K562 (cell line): ENCODE results near the gene UNC5B. TPM values are rescaled to one million over a fixed set of nuclear protein-coding genes. Genes with fewer than 3 reads are reported as not detected.
A peak's percentile ranks its signal among the peaks of the same experiment; 100 is the strongest.

ENCODE experiments used
- ATAC-seq: fragments of 200-7000 bp; cut with Tn5 transposase; 3 replicates; pipeline ENCODE4 v1.9.1; 2020; ENCODE audit warnings: moderate library complexity
- BruUV-seq: library from RNA; stranded (reverse); fragments of 400-500 nt; replicated peaks from 2 replicates; lab custom pipeline; 2021; lab: Mats Ljungman, UMichigan
- CTCF ChIA-PET: fragments of 300-600 bp; formaldehyde crosslinking; extraction: SDS; loops from one replicate; lab custom pipeline; 2021; ENCODE audit warnings: low intra/inter-chr PET ratio; lab: Yijun Ruan, JAX
- POLR2A ChIA-PET: fragments of 300-600, 350-650 bp; sonication (Branson Sonifier 250); formaldehyde crosslinking; extraction: SDS; loops from one replicate; lab custom pipeline; 2021; ENCODE audit warnings: antibody characterized with exemption, inconsistent platforms; lab: Yijun Ruan, JAX
- DNase-seq, 4 experiments: peaks; one replicate each; pipeline versions ENCODE4 v3.0.0 to v3.0.0-alpha.2; 2011 to 2018; ENCODE audit warnings: low spot score in 3 of 4, mixed read lengths in 3 of 4; ENCODE audit errors: extremely low read depth in 1 of 4
- FAIRE-seq: peaks from 2 replicates; lab custom pipeline; 2011; peaks lifted over from hg19 to GRCh38; lab: Jason Lieb, UNC
- H2AFZ ChIP-seq: 2 replicates; pipeline ENCODE4 v1.6.0; 2011; ENCODE audit warnings: low read depth, low read length, control low read depth, inconsistent platforms
- H3K27ac ChIP-seq: fragments of 200-600 bp; 3 replicates; pipeline ENCODE4 v1.8.0; 2011; ENCODE audit warnings: low read depth, mild to moderate bottlenecking, control low read depth, inconsistent platforms, low read length, moderate library complexity, mixed read lengths; ENCODE audit errors: extremely low read depth
- H3K27me3 ChIP-seq, 2 experiments: fragments of 300-600 bp in 1 of 2; 2 replicates in 1 of 2; 3 replicates in 1 of 2; pipeline versions ENCODE4 v1.6.0 to v1.8.0; 2011; ENCODE audit warnings: inconsistent platforms in 2 of 2, low read length in 2 of 2, mild to moderate bottlenecking in 1 of 2, mixed read lengths in 1 of 2, moderate library complexity in 1 of 2; ENCODE audit not compliant: control insufficient read depth in 2 of 2, insufficient read depth in 2 of 2
- H3K36me3 ChIP-seq: fragments of 300-600 bp; 3 replicates; pipeline ENCODE4 v1.8.0; 2011; ENCODE audit warnings: mild to moderate bottlenecking, low read length, inconsistent platforms; ENCODE audit not compliant: control insufficient read depth, insufficient read depth
- H3K4me1 ChIP-seq, 2 experiments: fragments of 200-600 bp in 1 of 2; replicated peaks in 1 of 2; 2 replicates in 1 of 2; 3 replicates in 1 of 2; pipeline versions ENCODE4 v1.5.1 to v1.8.0; 2011; ENCODE audit warnings: inconsistent platforms in 2 of 2, low read length in 2 of 2, mild to moderate bottlenecking in 1 of 2, mixed read lengths in 1 of 2, moderate library complexity in 1 of 2; ENCODE audit not compliant: control insufficient read depth in 2 of 2, insufficient read depth in 2 of 2
- H3K4me2 ChIP-seq: 2 replicates; pipeline ENCODE4 v1.6.1; 2011; ENCODE audit warnings: low read length, control low read depth, inconsistent platforms, mixed read lengths; ENCODE audit not compliant: insufficient read depth
- H3K4me3 ChIP-seq: fragments of 200-600 bp; sonication (generic), shearing (Covaris generic); 2 replicates; pipeline ENCODE4 v1.5.1; 2016; ENCODE audit warnings: control low read depth, inconsistent platforms
- H3K79me2 ChIP-seq: fragments of 200-600 bp; 3 replicates; pipeline ENCODE4 v1.8.0; 2011; ENCODE audit warnings: low read length, inconsistent platforms; ENCODE audit not compliant: control insufficient read depth, insufficient read depth
- H3K9ac ChIP-seq, 2 experiments: 2 replicates each; pipeline versions ENCODE4 v1.6.0 to v1.6.1; 2011; ENCODE audit warnings: low read depth in 2 of 2, low read length in 2 of 2, control low read depth in 1 of 2, inconsistent platforms in 1 of 2, mild to moderate bottlenecking in 1 of 2, mixed read lengths in 1 of 2; ENCODE audit not compliant: insufficient read depth in 1 of 2
- H3K9me1 ChIP-seq: one replicate; pipeline ENCODE4 v1.6.0; 2011; ENCODE audit warnings: inconsistent platforms, mild to moderate bottlenecking, low read length, moderate library complexity; ENCODE audit not compliant: control insufficient read depth, insufficient read depth
- H3K9me3 ChIP-seq: replicated peaks from 2 replicates; pipeline ENCODE4 v1.5.1; 2011; ENCODE audit warnings: low read depth, low read length, inconsistent platforms; ENCODE audit not compliant: control insufficient read depth, insufficient read depth
- H4K20me1 ChIP-seq: replicated peaks from 2 replicates; pipeline ENCODE4 v1.6.1; 2011; ENCODE audit warnings: low read length, inconsistent platforms, mixed read lengths; ENCODE audit not compliant: control insufficient read depth, insufficient read depth
- ARID2 ChIP-seq: fragments of 450-650 bp; IDR thresholded peaks from 2 replicates; pipeline ENCODE4 v1.6.1; 2017; ENCODE audit warnings: antibody characterized with exemption, mild to moderate bottlenecking
- BDP1 ChIP-seq: IDR thresholded peaks from 3 replicates; pipeline ENCODE4 v1.6.1; 2011; ENCODE audit not compliant: insufficient read length, insufficient read depth
- CBFA2T3 ChIP-seq: fragments of 450-650 bp; IDR thresholded peaks from 2 replicates; pipeline ENCODE4 v1.6.1; 2017
- CBX1 ChIP-seq: sonication (generic); IDR thresholded peaks from 2 replicates; pipeline ENCODE4 v1.6.1; 2016; ENCODE audit warnings: antibody characterized with exemption, low read depth, mild to moderate bottlenecking
- HNRNPK ChIP-seq: fragments of 200-400 bp; formaldehyde crosslinking; IDR thresholded peaks from one replicate; pipeline ENCODE4 v1.6.1; 2018; ENCODE audit warnings: mild to moderate bottlenecking, low read depth, low read length; ENCODE audit not compliant: poor library complexity, severe bottlenecking
- JUN ChIP-seq, 2 experiments: sonication (generic) in 1 of 2; formaldehyde crosslinking in 1 of 2; IDR thresholded peaks; 2 replicates each; pipeline versions ENCODE4 v1.6.1 to v1.8.0; 2012 to 2022; ENCODE audit warnings: borderline replicate concordance in 2 of 2, mild to moderate bottlenecking in 2 of 2, improper control_type of control experiment in 1 of 2, low read depth in 1 of 2, low read length in 1 of 2, missing genetic modification reagents in 1 of 2
- PCBP2 ChIP-seq: fragments of 200-400 bp; formaldehyde crosslinking; IDR thresholded peaks from 2 replicates; pipeline ENCODE4 v1.6.1; 2018; ENCODE audit warnings: low read length, low read depth, mild to moderate bottlenecking, moderate library complexity; ENCODE audit not compliant: poor library complexity, severe bottlenecking
- ZBTB7A ChIP-seq: IDR thresholded peaks from 2 replicates; pipeline ENCODE4 v1.6.1; 2011; ENCODE audit warnings: low read depth, mild to moderate bottlenecking, low read length, moderate library complexity, borderline replicate concordance; ENCODE audit not compliant: control insufficient read depth
- ZNF57 ChIP-seq: fragments of 450-650 bp; formaldehyde crosslinking; IDR thresholded peaks from 2 replicates; pipeline ENCODE4 v1.4.0; 2020; ENCODE audit warnings: mild to moderate bottlenecking, moderate library complexity
- WGBS: fragments of 100-300 bp; shearing (Covaris generic); methylation state at CpG from one replicate; pipeline ENCODE4 v1.1.6; 2016; ENCODE audit warnings: low coverage, mixed read lengths; ENCODE audit not compliant: insufficient coverage; ENCODE audit errors: missing lambda C conversion rate; 5-methylcytosine and 5-hydroxymethylcytosine counted together
- in situ Hi-C: fragments of 300-500 bp; cut with MboI; formaldehyde crosslinking; loops from 4 replicates; pipeline ENCODE4 v1.15.0; 2018; ENCODE audit warnings: inconsistent platforms, mixed read lengths
- intact Hi-C: fragments of 100-400 bp; cut with micrococcal nuclease; formaldehyde crosslinking; loops from 2 replicates; pipeline ENCODE4 v1.14.2; 2022
- polyA plus RNA-seq, 8 experiments: library from polyadenylated mRNA; depleted of rRNA in 4 of 8; stranded (reverse) in 5 of 8; unstranded in 3 of 8; fragments of >200 nt; fragmentation: Nextera tagmentation in 2 of 8; fragmentation: Illumina TruSeq in 1 of 8; extraction: Ambion mirVana in 2 of 8; extraction: Trizol in 1 of 8; gene quantifications; 2 replicates each; pipeline versions ENCODE4 v1.2.1 to v1.2.3, GENCODE V29; 2011 to 2014; ENCODE audit warnings: inconsistent platforms in 1 of 8, missing spikeins in 1 of 8
- total RNA-seq, 7 experiments: library from RNA; depleted of rRNA in 6 of 7; stranded (reverse); fragments of >200 nt in 6 of 7; fragmentation: Illumina TruSeq in 2 of 7; extraction: Trizol in 2 of 7; gene quantifications; 2 replicates each; pipeline versions ENCODE4 v1.2.1 to v1.2.3, GENCODE V29; 2011 to 2021; ENCODE audit warnings: low replicate concordance in 1 of 7
- TF ChIP-seq, protein P1 (sequence below): fragments of 250-450 bp; sonication (Bioruptor Pico); IDR thresholded peaks from 2 replicates; pipeline ENCODE4 v1.4.0; 2020; ENCODE audit warnings: mild to moderate bottlenecking, moderate library complexity, borderline replicate concordance
- TF ChIP-seq, protein P2 (sequence below), 2 experiments: fragments of 450-650 bp; IDR thresholded peaks; 2 replicates each; pipeline ENCODE4 v1.6.1; 2016

UNC5B gene
- total and polyA plus RNA-seq, 9 of the 15 experiments (the other 6 are each of a cell fraction or from before 2014, with no cell fraction given) = 0.10 to 8.4 (median 2.1) TPM

DNA sequence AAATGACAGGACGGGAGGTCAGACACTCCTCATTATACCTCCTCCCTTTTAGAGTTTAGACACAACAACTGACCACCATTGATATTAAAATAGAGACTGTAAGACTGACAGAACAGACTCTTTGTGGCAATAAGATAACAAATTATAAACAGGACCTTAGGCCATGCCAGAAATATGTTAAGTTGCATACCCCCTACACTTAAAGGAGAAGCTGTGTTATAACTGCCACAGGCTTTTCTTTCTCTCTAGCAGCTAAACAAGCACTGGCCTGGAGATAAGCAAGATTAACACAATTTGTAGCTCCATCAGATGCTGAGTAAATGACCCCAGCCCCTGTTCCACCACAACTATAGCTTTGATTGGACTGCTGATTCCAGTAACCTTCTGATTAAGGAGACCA, 10.5 kb upstream of the UNC5B start:
- BruUV-seq = no TSS peak

DNA sequence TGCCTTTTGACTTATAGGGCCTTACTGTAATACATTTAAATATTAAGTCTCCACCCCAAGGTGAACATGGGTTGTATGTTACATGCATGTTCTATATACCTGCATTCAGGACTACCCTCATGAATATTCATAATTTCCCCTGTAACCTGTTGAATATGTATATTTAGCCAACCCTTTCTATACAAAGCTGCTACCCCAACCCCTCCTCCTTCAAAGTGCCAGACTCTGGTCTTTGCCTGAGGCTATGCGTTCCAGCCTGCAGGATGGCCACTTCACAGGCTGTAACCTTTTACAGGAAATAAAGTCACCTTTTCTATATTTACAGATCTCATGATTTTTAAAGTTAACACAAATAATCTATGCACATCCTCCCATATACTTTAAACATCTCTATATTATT, 10.1 kb upstream of the UNC5B start:
- peaks cover 16 to 17% of the 10 kb centered on the region in 2 experiments; a peak in 3 of 5 replicates for H3K27me3 ChIP-seq
- H3K4me3 ChIP-seq = no peak overlapping the region
- H3K9ac ChIP-seq = no peak overlapping the region
- no peaks in the 10 kb centered on the region for H3K79me2 ChIP-seq
- BruUV-seq = no TSS peak
- ChIA-PET POLR2A (interaction anchor here (0.7 to 1.4 kb wide), 2 partner anchors 26 to 64 kb away, joined by 3 to 4 read pairs; no protein-coding TSS in a partner anchor), CTCF (no interaction called here)
- H4K20me1 ChIP-seq = no peaks in the 10 kb centered on the region
- in situ Hi-C loops (no loop called here), intact Hi-C loops (loop anchor here (10.0 kb wide), 1 partner anchor 658 kb away; no protein-coding TSS in a partner anchor)
- H2AFZ ChIP-seq = no peak overlapping the region
- DNase-seq (no peak), FAIRE-seq (no peak), ATAC-seq (no peak)
- H3K27ac ChIP-seq = no peak overlapping the region
- TF ChIP-seq, protein P1, sequence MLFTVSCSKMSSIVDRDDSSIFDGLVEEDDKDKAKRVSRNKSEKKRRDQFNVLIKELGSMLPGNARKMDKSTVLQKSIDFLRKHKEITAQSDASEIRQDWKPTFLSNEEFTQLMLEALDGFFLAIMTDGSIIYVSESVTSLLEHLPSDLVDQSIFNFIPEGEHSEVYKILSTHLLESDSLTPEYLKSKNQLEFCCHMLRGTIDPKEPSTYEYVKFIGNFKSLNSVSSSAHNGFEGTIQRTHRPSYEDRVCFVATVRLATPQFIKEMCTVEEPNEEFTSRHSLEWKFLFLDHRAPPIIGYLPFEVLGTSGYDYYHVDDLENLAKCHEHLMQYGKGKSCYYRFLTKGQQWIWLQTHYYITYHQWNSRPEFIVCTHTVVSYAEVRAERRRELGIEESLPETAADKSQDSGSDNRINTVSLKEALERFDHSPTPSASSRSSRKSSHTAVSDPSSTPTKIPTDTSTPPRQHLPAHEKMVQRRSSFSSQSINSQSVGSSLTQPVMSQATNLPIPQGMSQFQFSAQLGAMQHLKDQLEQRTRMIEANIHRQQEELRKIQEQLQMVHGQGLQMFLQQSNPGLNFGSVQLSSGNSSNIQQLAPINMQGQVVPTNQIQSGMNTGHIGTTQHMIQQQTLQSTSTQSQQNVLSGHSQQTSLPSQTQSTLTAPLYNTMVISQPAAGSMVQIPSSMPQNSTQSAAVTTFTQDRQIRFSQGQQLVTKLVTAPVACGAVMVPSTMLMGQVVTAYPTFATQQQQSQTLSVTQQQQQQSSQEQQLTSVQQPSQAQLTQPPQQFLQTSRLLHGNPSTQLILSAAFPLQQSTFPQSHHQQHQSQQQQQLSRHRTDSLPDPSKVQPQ (CRISPR knock-in tag) = no peak
- TF ChIP-seq PCBP2 (no peak), ARID2 (no peak), JUN (IDR thresholded peaks at IDR 0.05; ENCODE audit: borderline replicate concordance, low read depth, low read length) (no peak), JUN (CRISPR knock-in tag; IDR thresholded peaks at IDR 0.05; ENCODE audit: borderline replicate concordance) (no peak), CBX1 (no peak), HNRNPK (no peak), ZBTB7A (no peak), ZNF57 (CRISPR knock-in tag) (no peak)
- TF ChIP-seq, protein P2, sequence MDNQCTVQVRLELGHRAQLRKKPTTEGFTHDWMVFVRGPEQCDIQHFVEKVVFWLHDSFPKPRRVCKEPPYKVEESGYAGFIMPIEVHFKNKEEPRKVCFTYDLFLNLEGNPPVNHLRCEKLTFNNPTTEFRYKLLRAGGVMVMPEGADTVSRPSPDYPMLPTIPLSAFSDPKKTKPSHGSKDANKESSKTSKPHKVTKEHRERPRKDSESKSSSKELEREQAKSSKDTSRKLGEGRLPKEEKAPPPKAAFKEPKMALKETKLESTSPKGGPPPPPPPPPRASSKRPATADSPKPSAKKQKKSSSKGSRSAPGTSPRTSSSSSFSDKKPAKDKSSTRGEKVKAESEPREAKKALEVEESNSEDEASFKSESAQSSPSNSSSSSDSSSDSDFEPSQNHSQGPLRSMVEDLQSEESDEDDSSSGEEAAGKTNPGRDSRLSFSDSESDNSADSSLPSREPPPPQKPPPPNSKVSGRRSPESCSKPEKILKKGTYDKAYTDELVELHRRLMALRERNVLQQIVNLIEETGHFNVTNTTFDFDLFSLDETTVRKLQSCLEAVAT (IDR thresholded peaks at IDR 0.05) = no peak
- 0% methylated on average over 1 of the region's 1 CpG for WGBS
- H3K9me3 ChIP-seq = no peaks in the 10 kb centered on the region
- H3K36me3 ChIP-seq = no peaks in the 10 kb centered on the region
- H3K4me2 ChIP-seq = no peak overlapping the region
- no peaks in the 10 kb centered on the region for H3K4me1 ChIP-seq
- H3K9me1 ChIP-seq = no peaks in the 10 kb centered on the region

More for the DNA sequence above, 10.5 kb upstream of the UNC5B start:
- Histone ChIP-seq H3K4me1 (no peaks in the 10 kb centered on the region), H2AFZ (no peak overlapping the region), H4K20me1 (no peaks in the 10 kb centered on the region)
- TF ChIP-seq CBFA2T3 (0 out of 2 replicates have a peak, but pooled peaks have one; percentile 9), BDP1 (no peak)
- TF ChIP-seq, all 486 proteins: peak for 1
- Histone ChIP-seq H3K9me3 (no peaks in the 10 kb centered on the region), H3K36me3 (no peaks in the 10 kb centered on the region), H3K4me3 (no peak overlapping the region), H3K4me2 (no peak overlapping the region), H3K27ac (no peak overlapping the region), H3K9me1 (no peaks in the 10 kb centered on the region), H3K79me2 (no peaks in the 10 kb centered on the region), H3K9ac (no peak overlapping the region), H3K27me3 (peaks cover 14 to 16% of the 10 kb centered on the region in 2 experiments; a peak in 3 of 5 replicates)
- DNase-seq (no peak), FAIRE-seq (no peak), ATAC-seq (no peak)
- WGBS = 6% methylated on average over 1 of the region's 1 CpG
- intact Hi-C loops (loop anchor here (10.0 kb wide), 1 partner anchor 657 kb away; no protein-coding TSS in a partner anchor), in situ Hi-C loops (no loop called here)
- ChIA-PET CTCF (no interaction called here), POLR2A (interaction anchor here (1.4 kb wide), 1 partner anchor 25 kb away, joined by 3 read pairs; no protein-coding TSS in a partner anchor)
